ENCODE measurements around the gene RPL35.

The RPL35 gene

DNA sequence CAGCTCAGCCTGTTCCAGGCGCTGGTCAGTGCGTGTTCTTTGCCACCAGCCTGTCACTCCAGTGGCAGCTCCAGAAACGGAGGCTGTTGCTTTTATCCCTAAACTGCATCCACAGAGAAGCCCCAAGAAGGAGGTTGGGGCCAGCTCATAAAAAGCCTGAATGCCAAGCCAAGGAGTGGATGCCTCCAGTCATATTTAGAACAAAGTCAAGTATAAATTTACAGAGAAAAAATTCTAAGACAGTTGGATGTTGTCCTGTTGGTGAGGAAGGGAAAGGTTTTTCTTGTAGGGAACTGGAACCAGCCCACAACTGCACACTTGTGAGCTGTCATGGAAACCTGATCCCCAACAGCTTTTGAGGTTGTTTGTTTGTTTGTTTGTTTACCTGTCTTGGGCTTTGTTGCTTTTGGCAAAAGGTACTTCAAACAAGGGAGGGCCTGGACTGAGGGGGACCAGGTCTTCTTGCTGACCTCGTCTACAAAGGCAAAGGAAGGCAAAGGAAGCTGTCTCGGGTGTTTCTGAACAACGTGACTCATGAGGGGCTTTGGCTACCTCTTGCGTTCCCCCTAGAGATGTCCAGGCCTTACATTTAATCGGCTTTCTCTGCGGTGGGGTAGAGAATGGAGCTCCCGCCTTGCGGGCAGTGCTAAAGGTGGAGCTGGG is 48.1 kb downstream of the RPL35 start:
- DNase-seq = no peak

- no peak for DNase-seq
Observed at GRCh38 chr9:124813041-124813440, 48.7 kb downstream of the RPL35 start.

DNA sequence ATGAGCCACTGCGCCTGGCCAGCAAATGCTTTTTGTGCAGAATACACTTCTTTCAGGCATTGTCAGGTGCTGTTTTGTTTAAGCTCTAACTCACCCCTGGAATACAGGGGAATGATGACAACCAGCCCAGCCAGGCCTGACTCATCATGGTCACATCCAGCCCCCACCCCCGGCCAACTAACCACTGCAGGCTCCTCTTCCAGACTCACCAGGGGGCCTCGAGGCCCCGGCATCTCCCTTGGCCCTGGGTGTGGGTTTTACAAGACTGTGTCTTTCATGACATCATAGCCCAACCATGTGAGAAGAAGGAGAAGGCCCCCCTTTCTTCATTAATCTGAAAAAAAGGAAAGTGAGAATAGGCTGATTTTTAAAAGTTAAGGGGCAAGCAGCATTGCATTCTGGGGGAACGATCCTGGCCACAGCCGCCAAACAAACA is 49.3 kb downstream of the RPL35 start:
- no peak for DNase-seq

DNA sequence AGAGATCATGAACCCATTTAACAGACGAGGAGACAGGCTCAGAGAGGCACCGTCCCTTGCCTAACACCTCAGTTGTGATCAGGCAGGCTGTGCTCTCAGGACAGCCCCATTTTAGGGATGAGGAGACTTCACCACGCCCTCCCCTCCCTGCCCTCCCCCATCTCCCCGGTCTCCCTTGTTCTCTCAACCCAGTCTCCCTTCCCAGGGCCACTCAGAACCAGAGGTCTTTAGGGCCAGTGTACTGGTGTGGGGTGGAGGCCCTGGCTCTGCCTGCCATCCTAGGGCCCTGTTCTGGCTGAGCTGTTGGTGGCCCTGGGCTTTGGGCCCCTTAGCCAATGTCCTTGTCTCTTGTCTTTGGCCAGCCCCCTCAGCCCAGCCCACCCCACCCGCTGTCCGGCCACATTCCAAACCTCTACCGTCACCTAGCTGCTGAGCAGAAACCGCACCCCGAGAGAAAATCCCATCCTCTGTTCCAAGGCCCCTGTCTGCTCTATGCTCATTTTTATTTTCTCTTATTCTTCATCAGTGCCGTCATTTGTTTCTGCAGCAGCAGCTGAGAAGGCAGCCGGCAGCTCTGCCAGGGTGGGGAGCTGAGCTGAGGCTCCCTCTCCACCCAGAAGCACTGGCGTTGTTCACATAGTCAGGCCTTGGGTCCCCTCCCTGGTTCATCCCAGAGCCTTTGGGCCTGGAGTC is 50.9 kb downstream of the RPL35 start:
- DNase-seq = no peak

GRCh38 chr9:124809741-124810500 is 51.8 kb downstream of the RPL35 start:
- DNase-seq = no peak

GRCh38 chr9:124809211-124809610 is 52.5 kb downstream of the RPL35 start:
- no peak for DNase-seq

- no peak for DNase-seq
Observed at GRCh38 chr9:124808246-124808956, 53.4 kb downstream of the RPL35 start.

All from NCI-H2227 treated with DMSO at 0.1 percent for 48 hours (cell line).